Neural cell (in vitro differentiated cells): ENCODE data around the gene SWAP70. TPM values are rescaled to one million over a fixed set of nuclear protein-coding genes. Genes with fewer than 3 reads are reported as not detected.

ENCODE experiments used
- H2AFZ ChIP-seq: fragments of 200-600, 300-800 bp; sonication (generic), shearing (Covaris generic); 2 replicates; pipeline ENCODE4 v1.6.0; 2014; ENCODE audit warnings: low read depth, mild to moderate bottlenecking, antibody characterized with exemption, low read length, moderate library complexity
- H3F3A ChIP-seq: fragments of 200-600 bp; shearing (Covaris generic); 2 replicates; pipeline ENCODE4 v1.6.1; 2016; ENCODE audit warnings: mild to moderate bottlenecking, moderate library complexity, mixed read lengths, antibody characterized with exemption, low read length; ENCODE audit not compliant: insufficient read depth, poor library complexity, severe bottlenecking
- H3K27ac ChIP-seq: fragments of 200-600, 300-800 bp; sonication (generic), shearing (Covaris generic); 2 replicates; pipeline ENCODE4 v1.5.1; 2014; ENCODE audit warnings: mild to moderate bottlenecking, low read length, moderate library complexity
- H3K27me3 ChIP-seq: fragments of 300-800, 200-600 bp; sonication (generic), shearing (Covaris generic); 2 replicates; pipeline ENCODE4 v1.6.0; 2014; ENCODE audit warnings: mild to moderate bottlenecking, low read depth, low read length, moderate library complexity; ENCODE audit not compliant: insufficient read depth
- H3K36me3 ChIP-seq: fragments of 300-800, 200-600 bp; sonication (generic), shearing (Covaris generic); 2 replicates; pipeline ENCODE4 v1.5.1; 2014; ENCODE audit warnings: mild to moderate bottlenecking, antibody characterized with exemption, low read length, moderate library complexity; ENCODE audit not compliant: insufficient read depth
- H3K4me2 ChIP-seq: fragments of 300-800, 200-600 bp; sonication (generic), shearing (Covaris generic); 2 replicates; pipeline ENCODE4 v1.6.0; 2014; ENCODE audit warnings: mild to moderate bottlenecking, low read length
- H3K4me3 ChIP-seq: fragments of 300-800, 200-600 bp; sonication (generic), shearing (Covaris generic); 2 replicates; pipeline ENCODE4 v1.5.1; 2014; ENCODE audit warnings: mild to moderate bottlenecking, low read length, moderate library complexity
- H3K79me2 ChIP-seq: fragments of 200-600 bp; shearing (Covaris generic); replicated peaks from 2 replicates; pipeline ENCODE4 v1.6.0; 2014; ENCODE audit warnings: mild to moderate bottlenecking, low read length, moderate library complexity; ENCODE audit not compliant: insufficient read depth
- H3K9ac ChIP-seq: fragments of 300-800, 200-600 bp; sonication (generic), shearing (Covaris generic); 2 replicates; pipeline ENCODE4 v1.6.1; 2016; ENCODE audit warnings: mild to moderate bottlenecking, low read length, mixed read lengths
- H3K9me2 ChIP-seq: fragments of 200-600 bp; shearing (Covaris generic); 2 replicates; pipeline ENCODE4 v1.6.1; 2016; ENCODE audit warnings: mild to moderate bottlenecking, low read length, mixed read lengths; ENCODE audit not compliant: insufficient read depth
- H3K9me3 ChIP-seq: fragments of 200-600, 300-800 bp; sonication (generic), shearing (Covaris generic); 2 replicates; pipeline ENCODE4 v1.6.1; 2016; ENCODE audit warnings: mild to moderate bottlenecking, mixed run types, low read length, moderate library complexity, mixed read lengths
- H4K20me1 ChIP-seq: fragments of 200-600 bp; shearing (Covaris generic); 2 replicates; pipeline ENCODE4 v1.6.1; 2016; ENCODE audit warnings: mild to moderate bottlenecking, mixed run types; ENCODE audit not compliant: insufficient read depth
- EP300 ChIP-seq: fragments of 450-650 bp; conservative IDR thresholded peaks from 2 replicates; pipeline ENCODE4 v1.6.1; 2014; ENCODE audit warnings: antibody characterized with exemption, mild to moderate bottlenecking, moderate library complexity; ENCODE audit not compliant: poor library complexity, severe bottlenecking
- EZH2 ChIP-seq: fragments of 200-600, 300-800 bp; shearing (Covaris generic), sonication (generic); IDR thresholded peaks from 2 replicates; pipeline ENCODE4 v1.6.1; 2014; ENCODE audit warnings: antibody characterized with exemption, low read length, borderline replicate concordance, mild to moderate bottlenecking; ENCODE audit not compliant: insufficient read depth, poor library complexity, severe bottlenecking
- MXI1 ChIP-seq: fragments of 450-650 bp; conservative IDR thresholded peaks from 2 replicates; pipeline ENCODE4 v1.6.1; 2014; ENCODE audit warnings: antibody characterized with exemption, mild to moderate bottlenecking; ENCODE audit not compliant: poor library complexity, severe bottlenecking
- POLR2AphosphoS5 ChIP-seq: IDR thresholded peaks from 2 replicates; pipeline ENCODE4 v1.6.1; 2012
- RAD21 ChIP-seq: fragments of 450-650 bp; conservative IDR thresholded peaks from 2 replicates; pipeline ENCODE4 v1.6.1; 2014; ENCODE audit warnings: antibody characterized with exemption, mild to moderate bottlenecking, moderate library complexity
- SMC3 ChIP-seq: fragments of 450-650 bp; conservative IDR thresholded peaks from 2 replicates; pipeline ENCODE4 v1.6.1; 2014; ENCODE audit warnings: antibody characterized with exemption, mild to moderate bottlenecking, moderate library complexity; ENCODE audit not compliant: poor library complexity
- TAF1 ChIP-seq: IDR thresholded peaks from 2 replicates; pipeline ENCODE4 v1.6.1; 2012; ENCODE audit warnings: low read depth
- polyA plus RNA-seq: library from polyadenylated mRNA; depleted of rRNA; stranded (reverse); fragments of >200 nt; gene quantifications from 2 replicates; pipeline ENCODE4 v1.2.3, GENCODE V29; 2014
- TF ChIP-seq, protein P1 (sequence below): IDR thresholded peaks from 2 replicates; pipeline ENCODE4 v1.6.1; 2012; ENCODE audit warnings: borderline replicate concordance
- TF ChIP-seq, protein P2 (sequence below): fragments of 450-650 bp; IDR thresholded peaks from 2 replicates; pipeline ENCODE4 v1.5.1; 2014; ENCODE audit warnings: antibody characterized with exemption, mild to moderate bottlenecking, moderate library complexity; ENCODE audit not compliant: poor library complexity, severe bottlenecking

SWAP70 gene
- polyA plus RNA-seq, 1 donor from 2014 or later, result 1.4 TPM

DNA sequence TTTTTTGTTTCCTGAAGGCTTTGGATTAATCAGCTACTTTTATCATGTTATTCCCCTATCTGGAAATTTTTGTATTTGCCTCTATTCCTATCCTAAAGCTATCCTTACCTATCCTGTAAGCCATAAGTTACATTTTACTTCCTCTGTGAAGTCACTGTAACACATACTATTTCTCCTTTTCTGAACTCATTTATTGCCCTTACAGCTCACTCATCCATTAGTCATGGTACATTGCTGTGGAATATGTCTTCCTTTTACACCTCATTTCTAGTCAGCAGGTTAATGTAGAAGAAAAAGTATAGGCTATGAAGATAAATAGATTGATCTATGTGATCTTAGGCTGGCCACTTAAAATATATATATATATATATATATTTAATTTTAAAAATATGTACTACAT, 28.0 kb downstream of the SWAP70 start:
- no peaks in the 10 kb centered on the region for H3K27me3 ChIP-seq
- H3K9me2 ChIP-seq, result no peaks in the 10 kb centered on the region
- no peaks in the 10 kb centered on the region for H4K20me1 ChIP-seq
- TF ChIP-seq TAF1 (no peak), RAD21 (no peak), POLR2AphosphoS5 (no peak), EZH2 (no peak), MXI1 (no peak), SMC3 (no peak), EP300 (no peak)
- TF ChIP-seq, protein P1, sequence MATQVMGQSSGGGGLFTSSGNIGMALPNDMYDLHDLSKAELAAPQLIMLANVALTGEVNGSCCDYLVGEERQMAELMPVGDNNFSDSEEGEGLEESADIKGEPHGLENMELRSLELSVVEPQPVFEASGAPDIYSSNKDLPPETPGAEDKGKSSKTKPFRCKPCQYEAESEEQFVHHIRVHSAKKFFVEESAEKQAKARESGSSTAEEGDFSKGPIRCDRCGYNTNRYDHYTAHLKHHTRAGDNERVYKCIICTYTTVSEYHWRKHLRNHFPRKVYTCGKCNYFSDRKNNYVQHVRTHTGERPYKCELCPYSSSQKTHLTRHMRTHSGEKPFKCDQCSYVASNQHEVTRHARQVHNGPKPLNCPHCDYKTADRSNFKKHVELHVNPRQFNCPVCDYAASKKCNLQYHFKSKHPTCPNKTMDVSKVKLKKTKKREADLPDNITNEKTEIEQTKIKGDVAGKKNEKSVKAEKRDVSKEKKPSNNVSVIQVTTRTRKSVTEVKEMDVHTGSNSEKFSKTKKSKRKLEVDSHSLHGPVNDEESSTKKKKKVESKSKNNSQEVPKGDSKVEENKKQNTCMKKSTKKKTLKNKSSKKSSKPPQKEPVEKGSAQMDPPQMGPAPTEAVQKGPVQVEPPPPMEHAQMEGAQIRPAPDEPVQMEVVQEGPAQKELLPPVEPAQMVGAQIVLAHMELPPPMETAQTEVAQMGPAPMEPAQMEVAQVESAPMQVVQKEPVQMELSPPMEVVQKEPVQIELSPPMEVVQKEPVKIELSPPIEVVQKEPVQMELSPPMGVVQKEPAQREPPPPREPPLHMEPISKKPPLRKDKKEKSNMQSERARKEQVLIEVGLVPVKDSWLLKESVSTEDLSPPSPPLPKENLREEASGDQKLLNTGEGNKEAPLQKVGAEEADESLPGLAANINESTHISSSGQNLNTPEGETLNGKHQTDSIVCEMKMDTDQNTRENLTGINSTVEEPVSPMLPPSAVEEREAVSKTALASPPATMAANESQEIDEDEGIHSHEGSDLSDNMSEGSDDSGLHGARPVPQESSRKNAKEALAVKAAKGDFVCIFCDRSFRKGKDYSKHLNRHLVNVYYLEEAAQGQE, result no peak
- TF ChIP-seq, protein P2, sequence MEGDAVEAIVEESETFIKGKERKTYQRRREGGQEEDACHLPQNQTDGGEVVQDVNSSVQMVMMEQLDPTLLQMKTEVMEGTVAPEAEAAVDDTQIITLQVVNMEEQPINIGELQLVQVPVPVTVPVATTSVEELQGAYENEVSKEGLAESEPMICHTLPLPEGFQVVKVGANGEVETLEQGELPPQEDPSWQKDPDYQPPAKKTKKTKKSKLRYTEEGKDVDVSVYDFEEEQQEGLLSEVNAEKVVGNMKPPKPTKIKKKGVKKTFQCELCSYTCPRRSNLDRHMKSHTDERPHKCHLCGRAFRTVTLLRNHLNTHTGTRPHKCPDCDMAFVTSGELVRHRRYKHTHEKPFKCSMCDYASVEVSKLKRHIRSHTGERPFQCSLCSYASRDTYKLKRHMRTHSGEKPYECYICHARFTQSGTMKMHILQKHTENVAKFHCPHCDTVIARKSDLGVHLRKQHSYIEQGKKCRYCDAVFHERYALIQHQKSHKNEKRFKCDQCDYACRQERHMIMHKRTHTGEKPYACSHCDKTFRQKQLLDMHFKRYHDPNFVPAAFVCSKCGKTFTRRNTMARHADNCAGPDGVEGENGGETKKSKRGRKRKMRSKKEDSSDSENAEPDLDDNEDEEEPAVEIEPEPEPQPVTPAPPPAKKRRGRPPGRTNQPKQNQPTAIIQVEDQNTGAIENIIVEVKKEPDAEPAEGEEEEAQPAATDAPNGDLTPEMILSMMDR, result no peak
- H3K36me3 ChIP-seq, result no peaks in the 10 kb centered on the region
- H3K4me2 ChIP-seq, result no peak overlapping the region
- no peaks in the 10 kb centered on the region for H3K9me3 ChIP-seq
- no peaks in the 10 kb centered on the region for H3F3A ChIP-seq
- H2AFZ ChIP-seq, result no peak overlapping the region
- no peak overlapping the region for H3K4me3 ChIP-seq
- no peak overlapping the region for H3K9ac ChIP-seq
- H3K27ac ChIP-seq, result no peak overlapping the region
- H3K79me2 ChIP-seq, result no peaks in the 10 kb centered on the region

DNA sequence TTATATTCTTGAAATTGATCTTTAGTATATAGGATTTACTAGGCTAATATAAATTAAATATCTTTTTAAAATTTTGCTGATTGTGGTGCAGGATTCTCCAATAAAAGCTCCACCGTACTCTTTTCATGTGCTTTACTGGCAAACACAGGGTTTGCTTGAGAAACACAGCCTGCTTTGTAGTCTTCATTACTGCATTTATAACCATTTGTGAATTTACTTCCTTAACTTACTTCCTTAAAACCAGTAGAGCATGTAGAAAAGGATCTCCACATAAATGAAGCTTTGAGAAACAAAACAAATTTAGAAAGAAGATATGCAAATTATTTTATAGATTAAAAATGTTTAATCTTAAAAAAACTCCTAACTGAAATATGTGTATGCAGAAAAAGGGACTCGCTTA, 28.8 kb downstream of the SWAP70 start:
- no peaks in the 10 kb centered on the region for H3K27me3 ChIP-seq
- H2AFZ ChIP-seq, result no peak overlapping the region
- H3K9me3 ChIP-seq, result no peaks in the 10 kb centered on the region
- no peak overlapping the region for H3K27ac ChIP-seq
- no peaks in the 10 kb centered on the region for H3K9me2 ChIP-seq
- H3F3A ChIP-seq, result no peaks in the 10 kb centered on the region
- H4K20me1 ChIP-seq, result no peaks in the 10 kb centered on the region
- no peak overlapping the region for H3K4me2 ChIP-seq
- H3K4me3 ChIP-seq, result no peak overlapping the region
- H3K79me2 ChIP-seq, result no peaks in the 10 kb centered on the region
- TF ChIP-seq POLR2AphosphoS5 (no peak), SMC3 (no peak), RAD21 (no peak)
- no peak overlapping the region for H3K9ac ChIP-seq
- no peaks in the 10 kb centered on the region for H3K36me3 ChIP-seq
